Measurements from ENCODE around the gene ROMO1.
"Not testable (repeated sequence)": the region's sequence is repeated elsewhere in the genome, so short reads cannot be mapped to it uniquely, and the experiment has no call there.

Gene ROMO1

DNA sequence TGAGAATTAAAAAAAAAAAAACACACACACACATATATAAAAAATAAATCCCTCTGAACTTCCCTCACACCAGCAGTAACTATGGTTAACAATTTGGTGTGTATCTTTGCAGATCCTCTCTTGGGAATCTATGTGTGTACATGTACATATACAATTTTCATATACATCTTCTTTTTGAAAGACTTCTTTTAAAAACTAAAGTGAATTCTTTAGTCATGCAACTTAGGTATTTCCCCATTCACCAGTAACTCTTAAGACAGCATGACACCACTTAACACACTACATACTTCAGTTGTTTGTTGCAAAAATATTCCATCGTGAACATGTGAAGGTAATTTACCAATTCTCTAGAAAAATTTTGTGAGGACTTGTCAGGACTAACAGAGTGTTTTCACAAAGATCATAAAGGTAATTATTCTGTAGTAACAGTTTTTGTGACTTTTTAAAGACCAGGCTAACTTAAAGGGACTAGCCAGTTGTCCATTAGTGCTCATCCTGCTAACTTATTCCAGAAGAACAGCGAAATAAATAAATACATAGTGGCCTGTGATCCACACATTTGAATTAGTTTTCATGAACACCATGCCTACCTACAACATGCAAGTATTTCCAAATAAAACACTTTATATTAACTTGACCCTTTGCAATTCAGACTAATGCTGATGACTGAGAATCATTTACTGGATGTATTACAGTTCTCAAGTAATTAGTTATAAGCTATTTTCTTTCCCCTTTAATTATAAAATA is 30.8 kb downstream of the ROMO1 start:
- in situ Hi-C loops (cut with MboI; ENCODE audit: low sequenced_read_pairs): no loop called here

DNA sequence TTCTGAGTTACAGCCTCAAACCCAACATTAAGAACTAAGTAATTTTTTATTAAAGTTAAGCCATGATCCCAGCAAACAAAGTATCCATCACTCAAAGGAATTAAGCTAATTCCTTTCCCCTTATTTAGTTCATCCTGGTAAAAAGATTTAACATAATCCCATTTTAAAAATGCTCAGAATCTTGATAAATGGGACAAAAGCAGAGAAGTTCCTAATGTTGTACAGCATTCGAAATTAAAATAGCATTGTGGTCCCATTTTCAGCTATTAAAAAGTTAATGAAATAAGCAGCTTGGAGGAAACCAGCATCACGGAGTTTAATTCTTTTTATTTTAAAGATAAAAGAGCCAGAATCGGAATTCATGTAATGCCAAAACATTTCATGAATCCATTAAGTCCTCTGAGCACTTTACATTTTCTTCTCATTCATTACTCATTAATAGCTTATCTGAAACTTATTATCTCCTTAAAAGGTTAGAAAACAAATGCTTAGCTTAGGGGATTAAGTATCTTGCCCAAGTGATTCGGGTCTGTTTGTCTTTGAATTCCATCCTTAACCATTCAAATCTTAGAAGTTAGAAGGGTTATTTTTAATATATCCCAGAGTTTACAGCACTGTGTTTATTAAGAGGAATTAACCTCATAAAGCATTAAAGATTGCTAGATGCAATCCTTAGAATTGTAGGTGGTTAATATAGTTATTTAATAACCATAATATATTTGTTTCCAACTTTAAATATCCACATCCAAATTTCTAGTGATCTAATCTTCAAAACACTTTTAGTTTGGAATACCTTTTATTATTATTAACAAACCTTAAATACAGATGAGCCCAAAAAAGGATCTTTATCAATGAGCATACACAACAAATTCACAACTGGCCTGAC is 31.6 kb downstream of the ROMO1 start:
- in situ Hi-C loops (cut with MboI; ENCODE audit: low sequenced_read_pairs): no loop called here

GRCh38 chr20:35731469-35731788 is 32.2 kb downstream of the ROMO1 start:
- in situ Hi-C loops (cut with MboI; ENCODE audit: low sequenced_read_pairs): no loop called here

DNA sequence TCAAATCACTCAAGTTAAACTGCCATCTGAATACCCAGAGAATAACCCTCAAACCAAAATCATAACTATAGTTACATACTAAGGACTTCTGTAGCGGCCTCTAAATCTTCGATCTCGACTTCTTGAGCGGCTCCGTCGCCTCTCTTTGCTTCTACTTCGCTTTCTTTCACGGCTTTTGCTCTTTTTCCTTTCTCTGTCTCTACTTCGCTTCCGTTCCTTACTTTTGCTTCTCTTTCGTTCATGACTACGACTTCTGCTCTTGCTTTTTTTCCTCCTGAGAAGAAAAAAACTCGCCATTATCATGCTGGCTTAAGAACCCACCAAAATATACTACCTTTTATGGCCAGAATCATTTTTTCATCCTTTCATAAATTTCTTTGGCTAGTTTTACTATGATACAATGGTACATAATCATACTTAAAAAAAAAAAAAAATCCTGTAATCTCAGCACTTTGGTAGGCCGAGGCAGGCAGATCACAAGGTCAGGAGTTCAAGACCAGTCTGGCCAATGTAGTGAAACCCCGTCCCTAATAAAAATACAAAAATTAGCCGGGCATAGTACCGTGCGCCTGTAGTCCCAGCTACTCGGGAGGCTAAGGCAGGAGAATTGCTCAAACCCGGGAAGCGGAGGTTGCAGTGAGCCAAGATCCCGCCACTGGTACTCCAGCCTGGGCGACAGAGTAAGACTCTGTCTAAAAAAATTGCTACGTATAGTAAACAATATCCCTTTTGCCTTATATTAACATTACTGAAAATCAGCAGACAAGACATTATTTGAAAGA is 32.8 kb downstream of the ROMO1 start:
- in situ Hi-C loops (cut with MboI; ENCODE audit: low sequenced_read_pairs): no loop called here

DNA sequence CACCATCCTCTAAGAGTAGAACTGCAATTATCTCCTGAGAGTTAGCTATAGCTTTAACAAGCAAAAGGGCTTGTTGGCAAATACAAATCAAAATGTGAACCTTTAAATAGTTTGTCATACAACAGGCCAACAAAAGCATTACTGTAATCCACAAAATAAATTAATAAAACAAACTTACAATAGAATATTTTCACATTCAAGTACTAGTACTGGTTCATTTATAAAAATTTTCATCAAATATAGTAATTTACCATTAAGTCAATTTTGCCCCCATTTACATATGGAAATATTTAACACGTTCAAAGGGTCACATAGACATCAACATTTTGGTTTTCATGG is 33.4 kb downstream of the ROMO1 start:
- in situ Hi-C loops (cut with MboI; ENCODE audit: low sequenced_read_pairs): no loop called here

DNA sequence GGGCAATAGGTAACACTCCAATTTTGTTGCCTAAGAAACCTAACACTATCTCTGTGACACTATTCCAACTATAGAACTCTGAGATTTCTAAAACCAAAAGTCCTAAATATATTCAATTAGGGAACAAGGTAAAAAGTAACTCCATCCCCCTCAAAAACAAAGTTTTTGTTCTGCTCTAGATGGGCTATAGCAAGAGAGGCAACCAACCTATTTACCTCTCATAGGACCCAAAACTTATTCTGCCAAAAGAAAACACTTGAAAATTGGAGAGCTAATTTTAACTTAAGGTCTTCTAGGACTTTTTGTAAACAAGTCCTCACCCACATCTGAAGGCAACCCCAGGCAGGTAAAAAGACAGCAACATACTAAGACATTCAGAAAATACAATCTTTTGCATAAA is 35.2 kb downstream of the ROMO1 start:
- in situ Hi-C loops (cut with MboI; ENCODE audit: low sequenced_read_pairs): no loop called here

DNA sequence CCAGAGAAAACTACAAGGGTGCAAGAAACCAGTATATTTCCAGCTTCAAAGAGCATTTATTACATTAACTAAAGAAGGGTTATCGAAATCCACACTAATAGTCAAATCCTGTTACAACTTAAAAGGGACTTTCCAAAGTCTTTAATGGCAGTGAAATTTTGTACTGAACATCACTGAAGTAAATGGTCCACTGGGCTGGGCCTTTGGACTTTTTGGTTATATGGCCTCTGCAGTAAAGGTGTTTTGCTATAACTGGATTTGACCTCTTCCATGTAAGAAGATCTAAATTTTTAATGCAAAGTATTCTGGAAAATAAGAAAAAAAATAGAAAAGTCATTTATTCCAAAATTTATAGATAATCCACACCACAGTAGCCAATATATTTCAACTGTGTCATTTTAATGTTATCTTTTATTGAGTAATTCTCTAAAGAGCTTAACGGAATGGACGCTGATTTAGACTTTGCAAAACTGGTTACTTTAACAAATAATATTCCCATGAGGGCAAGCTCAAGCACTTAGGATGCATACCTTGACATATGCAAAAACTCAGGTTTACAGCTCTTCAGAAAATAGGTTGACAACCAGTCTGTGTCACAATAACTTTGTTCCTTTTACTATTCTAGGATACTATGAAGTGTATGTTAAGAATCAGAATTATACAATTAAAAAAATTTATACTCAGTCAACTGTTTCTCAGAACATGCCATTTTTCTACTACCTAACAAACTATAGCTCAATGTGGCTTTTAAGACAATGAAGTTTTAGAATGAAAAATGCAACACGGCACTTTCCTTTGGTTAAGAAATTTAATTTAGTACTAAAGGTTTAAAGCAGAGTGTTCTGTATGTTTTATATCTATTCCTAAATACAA is 35.8 kb downstream of the ROMO1 start:
- in situ Hi-C loops (cut with MboI; ENCODE audit: low sequenced_read_pairs): no loop called here

GRCh38 chr20:35735826-35736470 is 36.7 kb downstream of the ROMO1 start:
- in situ Hi-C loops (cut with MboI; ENCODE audit: low sequenced_read_pairs): no loop called here

GRCh38 chr20:35737865-35738333 is 38.7 kb downstream of the ROMO1 start:
- in situ Hi-C loops (cut with MboI; ENCODE audit: low sequenced_read_pairs): no loop called here

- in situ Hi-C loops (cut with MboI; ENCODE audit: low sequenced_read_pairs): no loop called here
Observed at GRCh38 chr20:35738410-35739179, 39.4 kb downstream of the ROMO1 start.

GRCh38 chr20:35739294-35740163 is 40.3 kb downstream of the ROMO1 start:
- in situ Hi-C loops (cut with MboI; ENCODE audit: low sequenced_read_pairs): no loop called here

- in situ Hi-C loops (cut with MboI; ENCODE audit: low sequenced_read_pairs): no loop called here
Observed at GRCh38 chr20:35741892-35742740, 42.9 kb downstream of the ROMO1 start, which contains the start of gene RBM39. RBM39 (minus strand) TSS chr20:35742260; CDS start chr20:35740874, 1,386 bp downstream.

GRCh38 chr20:35742741-35743523 is 43.7 kb downstream of the ROMO1 start:
- in situ Hi-C loops (cut with MboI; ENCODE audit: low sequenced_read_pairs): no loop called here

GRCh38 chr20:35743693-35744491 is 44.7 kb downstream of the ROMO1 start:
- in situ Hi-C loops (cut with MboI; ENCODE audit: low sequenced_read_pairs): no loop called here

GRCh38 chr20:35744492-35744841 is 45.3 kb downstream of the ROMO1 start:
- in situ Hi-C loops (cut with MboI; ENCODE audit: low sequenced_read_pairs): not testable (repeated sequence)

Data from HL-60/S4 treated with phorbol 12-myristate 13-acetate at 8.2 ng/mL for 4 days and 3 days (cell line).